ENCODE measurements around the gene PROX2. TPM values are rescaled to one million over a fixed set of nuclear protein-coding genes. Genes with fewer than 3 reads are reported as not detected.

Gene PROX2
- polyA plus RNA-seq, 3 donors: 0.03 TPM; not detected in 2

DNA sequence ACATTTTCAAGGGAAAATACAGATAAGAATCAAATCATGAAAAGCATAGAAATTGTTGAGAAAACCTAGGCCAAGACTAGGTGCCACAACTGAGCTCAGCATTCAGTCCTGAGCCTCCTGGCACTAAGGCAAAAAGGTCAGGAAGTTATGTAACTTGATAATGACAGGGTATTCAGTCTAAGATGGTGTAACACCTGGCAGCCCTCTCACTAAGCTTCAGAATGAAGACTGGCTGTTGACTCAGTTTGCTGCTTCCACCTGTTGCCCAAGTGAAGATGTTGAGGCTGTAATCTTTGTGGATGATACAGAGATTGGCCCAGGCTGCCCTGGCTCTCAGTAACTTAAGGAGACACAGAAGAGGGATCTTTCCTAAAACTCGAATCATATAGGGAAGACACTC lies 19.6 kb downstream of the PROX2 start:
- H4K20me1 ChIP-seq (ENCODE audit: insufficient read depth, low read length): no peaks in the 10 kb centered on the region
- no peaks in the 10 kb centered on the region for H3K36me3 ChIP-seq (replicated peaks in 1 of 2; ENCODE audit: control insufficient read depth in 1 of 2, insufficient read depth in 2 of 2, low read length in 2 of 2)
- Mint-ChIP-seq H3K36me3 (no peaks in the 10 kb centered on the region), H3K4me1 (peaks cover 7% of the 10 kb centered on the region), H3K27ac (no peak overlapping the region), H3K4me3 (no peak overlapping the region), H3K27me3 (ENCODE audit: low read depth in 3 of 3) (peaks cover 0 to 6% (median 0%) of the 10 kb centered on the region in 3 donors), H3K9me3 (no peaks in the 10 kb centered on the region)
- no peak overlapping the region for H3K27ac ChIP-seq (ENCODE audit: low read depth in 1 of 2, low read length in 2 of 2)
- H2AFZ ChIP-seq (ENCODE audit: insufficient read depth, low read depth, low read length, poor library complexity, severe bottlenecking): no peak overlapping the region
- H3K79me2 ChIP-seq (ENCODE audit: insufficient read depth, low read length): no peaks in the 10 kb centered on the region
- no peak overlapping the region for H3K4me2 ChIP-seq (replicated peaks; ENCODE audit: extremely low read depth, low read length, poor library complexity, severe bottlenecking)
- H3K4me3 ChIP-seq (replicated peaks in 1 of 3; ENCODE audit: low read depth in 2 of 3, low read length in 3 of 3): no peak overlapping the region
- H3K27me3 ChIP-seq (ENCODE audit: control insufficient read depth in 2 of 2, insufficient read depth in 2 of 2, low read length in 2 of 2): no peaks in the 10 kb centered on the region
- no peak overlapping the region for H3K9ac ChIP-seq (ENCODE audit: insufficient read depth, low read length, poor library complexity, severe bottlenecking)
- H3K4me1 ChIP-seq (ENCODE audit: control insufficient read depth in 1 of 2, insufficient read depth in 2 of 2, low read length in 2 of 2): no peaks in the 10 kb centered on the region
- DNase-seq: no peak
- no peaks in the 10 kb centered on the region for H3K9me3 ChIP-seq (replicated peaks in 1 of 2; ENCODE audit: control insufficient read depth in 1 of 2, insufficient read depth in 1 of 2, low read length in 2 of 2)
- WGBS (ENCODE audit: insufficient coverage): no CpG with 5 or more reads among the region's 1 CpG
- intact Hi-C loops (cut with micrococcal nuclease): no loop called here
- TF ChIP-seq, protein P1, sequence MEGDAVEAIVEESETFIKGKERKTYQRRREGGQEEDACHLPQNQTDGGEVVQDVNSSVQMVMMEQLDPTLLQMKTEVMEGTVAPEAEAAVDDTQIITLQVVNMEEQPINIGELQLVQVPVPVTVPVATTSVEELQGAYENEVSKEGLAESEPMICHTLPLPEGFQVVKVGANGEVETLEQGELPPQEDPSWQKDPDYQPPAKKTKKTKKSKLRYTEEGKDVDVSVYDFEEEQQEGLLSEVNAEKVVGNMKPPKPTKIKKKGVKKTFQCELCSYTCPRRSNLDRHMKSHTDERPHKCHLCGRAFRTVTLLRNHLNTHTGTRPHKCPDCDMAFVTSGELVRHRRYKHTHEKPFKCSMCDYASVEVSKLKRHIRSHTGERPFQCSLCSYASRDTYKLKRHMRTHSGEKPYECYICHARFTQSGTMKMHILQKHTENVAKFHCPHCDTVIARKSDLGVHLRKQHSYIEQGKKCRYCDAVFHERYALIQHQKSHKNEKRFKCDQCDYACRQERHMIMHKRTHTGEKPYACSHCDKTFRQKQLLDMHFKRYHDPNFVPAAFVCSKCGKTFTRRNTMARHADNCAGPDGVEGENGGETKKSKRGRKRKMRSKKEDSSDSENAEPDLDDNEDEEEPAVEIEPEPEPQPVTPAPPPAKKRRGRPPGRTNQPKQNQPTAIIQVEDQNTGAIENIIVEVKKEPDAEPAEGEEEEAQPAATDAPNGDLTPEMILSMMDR (IDR thresholded peaks at IDR 0.05): no peak

DNA sequence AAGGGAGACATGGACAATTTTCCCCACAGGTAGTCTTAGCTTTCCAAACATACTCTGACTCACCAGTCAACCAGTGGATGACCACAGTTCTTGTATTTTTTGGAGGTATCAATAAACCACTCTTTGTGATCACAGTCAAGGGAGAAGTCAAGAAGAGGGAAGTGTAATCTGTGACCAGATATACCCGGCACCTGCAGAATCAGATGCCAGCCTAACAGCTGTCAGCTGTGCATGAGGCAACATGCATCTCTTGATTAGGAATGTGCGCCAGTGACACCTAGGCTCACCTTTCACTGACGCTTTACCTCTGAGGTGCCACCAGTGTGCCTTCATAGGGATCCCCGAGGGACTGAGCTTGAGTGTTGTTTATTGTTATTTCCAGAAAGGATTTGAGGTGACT lies 20.0 kb downstream of the PROX2 start:
- intact Hi-C loops (cut with micrococcal nuclease): no loop called here
- H4K20me1 ChIP-seq (ENCODE audit: insufficient read depth, low read length): no peaks in the 10 kb centered on the region
- H3K36me3 ChIP-seq (replicated peaks in 1 of 2; ENCODE audit: control insufficient read depth in 1 of 2, insufficient read depth in 2 of 2, low read length in 2 of 2): no peaks in the 10 kb centered on the region
- peak overlapping the region in 1 of 7 donors; percentile 46 for H3K27ac Mint-ChIP-seq
- H3K27me3 Mint-ChIP-seq (ENCODE audit: low read depth in 3 of 3): peaks cover 0 to 6% (median 0%) of the 10 kb centered on the region in 3 donors
- H3K4me3 ChIP-seq (replicated peaks in 1 of 3; ENCODE audit: low read depth in 2 of 3, low read length in 3 of 3): no peak overlapping the region
- no peaks in the 10 kb centered on the region for H3K36me3 Mint-ChIP-seq
- no peaks in the 10 kb centered on the region for H3K79me2 ChIP-seq (ENCODE audit: insufficient read depth, low read length)
- H3K27me3 ChIP-seq (ENCODE audit: control insufficient read depth in 2 of 2, insufficient read depth in 2 of 2, low read length in 2 of 2): no peaks in the 10 kb centered on the region
- H2AFZ ChIP-seq (ENCODE audit: insufficient read depth, low read depth, low read length, poor library complexity, severe bottlenecking): no peak overlapping the region
- TF ChIP-seq, protein P1 (IDR thresholded peaks at IDR 0.05): no peak
- no peak overlapping the region for H3K4me2 ChIP-seq (replicated peaks; ENCODE audit: extremely low read depth, low read length, poor library complexity, severe bottlenecking)
- H3K9me3 Mint-ChIP-seq: no peaks in the 10 kb centered on the region
- no peak overlapping the region for H3K27ac ChIP-seq (ENCODE audit: low read depth in 1 of 2, low read length in 2 of 2)
- H3K4me3 Mint-ChIP-seq: no peak overlapping the region
- no peak overlapping the region for H3K9ac ChIP-seq (ENCODE audit: insufficient read depth, low read length, poor library complexity, severe bottlenecking)
- H3K4me1 Mint-ChIP-seq: peaks cover 7% of the 10 kb centered on the region
- H3K9me3 ChIP-seq (replicated peaks in 1 of 2; ENCODE audit: control insufficient read depth in 1 of 2, insufficient read depth in 1 of 2, low read length in 2 of 2): no peaks in the 10 kb centered on the region
- H3K4me1 ChIP-seq (ENCODE audit: control insufficient read depth in 1 of 2, insufficient read depth in 2 of 2, low read length in 2 of 2): no peaks in the 10 kb centered on the region
- WGBS (ENCODE audit: insufficient coverage): 47% methylated on average over 3 of the region's 4 CpGs
- DNase-seq: no peak

Data from CD14-positive monocyte (primary cell).